Measurements from ENCODE around the gene SHMT1.
A peak's percentile ranks its signal among the peaks of the same experiment; 100 is the strongest.
"Not testable (repeated sequence)": the region's sequence is repeated elsewhere in the genome, so short reads cannot be mapped to it uniquely, and the experiment has no call there.

Gene SHMT1

GRCh38 chr17:18377437-18378204 lies 14.3 kb upstream of the SHMT1 start, which contains the start of gene EVPLL:
Gene EVPLL (plus strand): TSS chr17:18377778. CDS start chr17:18380938, 3,160 bp downstream.
- TF ChIP-seq, protein P1, sequence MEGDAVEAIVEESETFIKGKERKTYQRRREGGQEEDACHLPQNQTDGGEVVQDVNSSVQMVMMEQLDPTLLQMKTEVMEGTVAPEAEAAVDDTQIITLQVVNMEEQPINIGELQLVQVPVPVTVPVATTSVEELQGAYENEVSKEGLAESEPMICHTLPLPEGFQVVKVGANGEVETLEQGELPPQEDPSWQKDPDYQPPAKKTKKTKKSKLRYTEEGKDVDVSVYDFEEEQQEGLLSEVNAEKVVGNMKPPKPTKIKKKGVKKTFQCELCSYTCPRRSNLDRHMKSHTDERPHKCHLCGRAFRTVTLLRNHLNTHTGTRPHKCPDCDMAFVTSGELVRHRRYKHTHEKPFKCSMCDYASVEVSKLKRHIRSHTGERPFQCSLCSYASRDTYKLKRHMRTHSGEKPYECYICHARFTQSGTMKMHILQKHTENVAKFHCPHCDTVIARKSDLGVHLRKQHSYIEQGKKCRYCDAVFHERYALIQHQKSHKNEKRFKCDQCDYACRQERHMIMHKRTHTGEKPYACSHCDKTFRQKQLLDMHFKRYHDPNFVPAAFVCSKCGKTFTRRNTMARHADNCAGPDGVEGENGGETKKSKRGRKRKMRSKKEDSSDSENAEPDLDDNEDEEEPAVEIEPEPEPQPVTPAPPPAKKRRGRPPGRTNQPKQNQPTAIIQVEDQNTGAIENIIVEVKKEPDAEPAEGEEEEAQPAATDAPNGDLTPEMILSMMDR (IDR thresholded peaks at IDR 0.05; ENCODE audit: insufficient read depth, missing control alignments), result no peak
- DNase-seq (ENCODE audit: insufficient read length, low spot score), result peak; percentile 58
- FAIRE-seq, result no peak

DNA sequence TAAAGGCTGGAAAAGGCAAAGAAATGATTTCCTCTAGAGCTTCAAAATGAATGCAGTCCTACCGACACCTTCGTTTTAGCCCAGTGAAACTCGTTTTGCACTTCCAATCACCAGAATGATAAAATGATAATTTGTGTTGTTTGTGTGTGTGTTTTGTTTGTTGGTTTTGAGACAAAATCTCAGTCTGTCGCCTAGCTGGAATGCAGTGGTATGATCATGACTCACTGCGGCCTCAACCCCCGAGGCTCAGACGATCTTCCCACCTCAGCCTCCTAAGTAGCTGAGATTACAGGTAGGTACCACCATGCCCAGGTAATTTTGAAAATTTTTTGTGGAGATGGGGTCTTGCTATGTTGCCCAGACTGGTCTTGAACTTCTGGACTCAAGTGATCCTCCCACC lies 10.9 kb upstream of the SHMT1 start:
- TF ChIP-seq, protein P1 (IDR thresholded peaks at IDR 0.05; ENCODE audit: insufficient read depth, missing control alignments), result no peak
- FAIRE-seq, result no peak
- DNase-seq (ENCODE audit: insufficient read length, low spot score), result no peak

DNA sequence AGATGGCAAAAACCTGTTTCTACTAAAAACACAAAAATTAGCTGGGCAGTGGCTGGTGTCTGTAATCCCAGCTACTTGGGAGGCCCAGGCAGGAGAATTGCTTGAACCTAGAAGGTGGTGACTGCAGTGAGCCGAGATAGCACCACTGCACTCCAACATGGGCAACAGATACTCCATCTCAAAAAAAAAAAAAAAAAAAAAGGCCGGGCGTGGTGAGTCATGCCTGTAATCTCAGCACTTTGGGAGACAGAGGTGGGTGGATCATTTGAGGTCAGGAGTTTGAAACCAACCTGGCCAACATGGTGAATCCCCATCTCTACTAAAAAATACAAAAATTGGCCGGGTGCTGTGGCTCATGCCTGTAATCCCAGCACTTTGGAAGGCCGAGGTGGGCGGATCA lies 9.8 kb upstream of the SHMT1 start:
- not testable (repeated sequence) for DNase-seq (ENCODE audit: insufficient read length, low spot score); FAIRE-seq

- TF ChIP-seq, protein P1 (IDR thresholded peaks at IDR 0.05; ENCODE audit: insufficient read depth, missing control alignments), result no peak
Measured at GRCh38 chr17:18371455-18371854, 8.1 kb upstream of the SHMT1 start.

GRCh38 chr17:18370761-18371160 lies 7.4 kb upstream of the SHMT1 start:
- DNase-seq (ENCODE audit: insufficient read length, low spot score), result no peak
- TF ChIP-seq, protein P1 (IDR thresholded peaks at IDR 0.05; ENCODE audit: insufficient read depth, missing control alignments), result no peak
- no peak for FAIRE-seq

More at GRCh38 chr17:18371455-18371854, 8.1 kb upstream of the SHMT1 start:
- FAIRE-seq, result no peak
- DNase-seq (ENCODE audit: insufficient read length, low spot score), result no peak

- DNase-seq (ENCODE audit: insufficient read length, low spot score) (no peak), FAIRE-seq (no peak)
- TF ChIP-seq, protein P1 (IDR thresholded peaks at IDR 0.05; ENCODE audit: insufficient read depth, missing control alignments), result no peak
Measured at GRCh38 chr17:18368946-18369345, 5.6 kb upstream of the SHMT1 start.

DNA sequence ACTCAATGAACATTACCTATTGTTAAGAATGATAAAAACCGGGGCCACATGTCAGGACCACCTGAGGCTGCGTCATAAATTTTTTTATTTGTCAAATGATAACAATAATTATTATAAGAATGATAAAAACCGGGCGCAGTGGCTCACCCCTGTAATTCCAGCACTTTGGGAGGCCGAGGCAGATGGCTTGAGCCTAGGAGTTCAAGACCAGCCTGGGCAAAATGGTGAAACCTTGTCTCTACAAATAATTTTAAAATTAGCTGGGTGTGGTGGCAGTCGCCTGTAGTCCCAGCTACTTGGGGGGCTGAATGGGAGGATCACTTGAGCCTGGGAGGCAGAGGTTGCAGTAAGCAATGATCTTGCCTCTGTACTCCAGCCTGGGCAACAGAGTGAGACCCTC lies 816 bp upstream of the SHMT1 start:
- TF ChIP-seq, protein P1 (IDR thresholded peaks at IDR 0.05; ENCODE audit: insufficient read depth, missing control alignments), result no peak
- FAIRE-seq (no peak), DNase-seq (ENCODE audit: insufficient read length, low spot score) (no peak)

Measured in D721Med (cell line).